ENCODE data around the gene S100A3. TPM values are rescaled to one million over a fixed set of nuclear protein-coding genes. Genes with fewer than 3 reads are reported as not detected.
A peak's percentile ranks its signal among the peaks of the same experiment; 100 is the strongest.

The S100A3 gene
- total and polyA plus RNA-seq, 4 donors, result 3.0 to 8.0 (median 6.0) TPM

GRCh38 chr1:153537376-153537730 is 11.7 kb downstream of the S100A3 start:
- no peak for DNase-seq

GRCh38 chr1:153536671-153537375 is 12.2 kb downstream of the S100A3 start:
- TF ChIP-seq, protein P1, sequence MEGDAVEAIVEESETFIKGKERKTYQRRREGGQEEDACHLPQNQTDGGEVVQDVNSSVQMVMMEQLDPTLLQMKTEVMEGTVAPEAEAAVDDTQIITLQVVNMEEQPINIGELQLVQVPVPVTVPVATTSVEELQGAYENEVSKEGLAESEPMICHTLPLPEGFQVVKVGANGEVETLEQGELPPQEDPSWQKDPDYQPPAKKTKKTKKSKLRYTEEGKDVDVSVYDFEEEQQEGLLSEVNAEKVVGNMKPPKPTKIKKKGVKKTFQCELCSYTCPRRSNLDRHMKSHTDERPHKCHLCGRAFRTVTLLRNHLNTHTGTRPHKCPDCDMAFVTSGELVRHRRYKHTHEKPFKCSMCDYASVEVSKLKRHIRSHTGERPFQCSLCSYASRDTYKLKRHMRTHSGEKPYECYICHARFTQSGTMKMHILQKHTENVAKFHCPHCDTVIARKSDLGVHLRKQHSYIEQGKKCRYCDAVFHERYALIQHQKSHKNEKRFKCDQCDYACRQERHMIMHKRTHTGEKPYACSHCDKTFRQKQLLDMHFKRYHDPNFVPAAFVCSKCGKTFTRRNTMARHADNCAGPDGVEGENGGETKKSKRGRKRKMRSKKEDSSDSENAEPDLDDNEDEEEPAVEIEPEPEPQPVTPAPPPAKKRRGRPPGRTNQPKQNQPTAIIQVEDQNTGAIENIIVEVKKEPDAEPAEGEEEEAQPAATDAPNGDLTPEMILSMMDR (IDR thresholded peaks at IDR 0.05; ENCODE audit: control extremely low read depth, extremely low read depth), result no peak
- H3K9ac ChIP-seq (ENCODE audit: insufficient read depth in 1 of 2, low read length in 2 of 2), result peak overlapping the region in 1 of 2 donors; percentile 87
- no peaks in the 10 kb centered on the region for H3K9me3 ChIP-seq (ENCODE audit: control insufficient read depth in 4 of 4, insufficient read depth in 3 of 4, low read length in 3 of 4)
- H3K4me3 ChIP-seq, result no peak overlapping the region
- H3K36me3 ChIP-seq (ENCODE audit: control insufficient read depth in 4 of 4, insufficient read depth in 4 of 4, low read length in 4 of 4), result peaks cover 0 to 3% (median 0%) of the 10 kb centered on the region in 4 donors
- no peak for DNase-seq
- peak overlapping the region in 1 of 2 donors; percentile 99 for H3K27ac ChIP-seq (ENCODE audit: low read depth in 1 of 2, low read length in 1 of 2)
- 62 to 70% methylated on average over 9 of the region's 9 CpGs for WGBS, 2 donors
- H3K4me1 ChIP-seq (ENCODE audit: control insufficient read depth in 5 of 5, insufficient read depth in 5 of 5, low read length in 5 of 5), result peaks cover 0 to 32% (median 16%) of the 10 kb centered on the region in 5 donors
- ATAC-seq (ENCODE audit: insufficient read depth, low FRiP score), result peak; percentile 17
- H3K27me3 ChIP-seq (ENCODE audit: control insufficient read depth in 3 of 3, insufficient read depth in 3 of 3, low read length in 2 of 3), result no peaks in the 10 kb centered on the region

More at GRCh38 chr1:153537376-153537730, 11.7 kb downstream of the S100A3 start:
- peaks cover 0 to 32% (median 18%) of the 10 kb centered on the region in 5 donors for H3K4me1 ChIP-seq (ENCODE audit: control insufficient read depth in 5 of 5, insufficient read depth in 5 of 5, low read length in 5 of 5)
- 95 to 100% methylated on average over 6 of the region's 6 CpGs for WGBS, 2 donors
- H3K36me3 ChIP-seq (ENCODE audit: control insufficient read depth in 4 of 4, insufficient read depth in 4 of 4, low read length in 4 of 4), result peaks cover 0 to 3% (median 0%) of the 10 kb centered on the region in 4 donors
- H3K27me3 ChIP-seq (ENCODE audit: control insufficient read depth in 3 of 3, insufficient read depth in 3 of 3, low read length in 2 of 3), result no peaks in the 10 kb centered on the region
- TF ChIP-seq, protein P1 (IDR thresholded peaks at IDR 0.05; ENCODE audit: control extremely low read depth, extremely low read depth), result no peak
- no peak overlapping the region for H3K9ac ChIP-seq (ENCODE audit: insufficient read depth in 1 of 2, low read length in 2 of 2)
- ATAC-seq (ENCODE audit: insufficient read depth, low FRiP score), result no peak
- no peaks in the 10 kb centered on the region for H3K9me3 ChIP-seq (ENCODE audit: control insufficient read depth in 4 of 4, insufficient read depth in 3 of 4, low read length in 3 of 4)
- H3K27ac ChIP-seq (ENCODE audit: low read depth in 1 of 2, low read length in 1 of 2), result peak overlapping the region in 1 of 2 donors; percentile 99
- H3K4me3 ChIP-seq, result no peak overlapping the region

GRCh38 chr1:153536012-153536670 is 12.9 kb downstream of the S100A3 start:
- TF ChIP-seq, protein P1 (IDR thresholded peaks at IDR 0.05; ENCODE audit: control extremely low read depth, extremely low read depth), result no peak
- WGBS, 2 donors, result 1% methylated on average over 32 to 38 of the region's 38 CpGs
- H3K4me1 ChIP-seq (ENCODE audit: control insufficient read depth in 5 of 5, insufficient read depth in 5 of 5, low read length in 5 of 5), result peaks cover 0 to 32% (median 16%) of the 10 kb centered on the region in 5 donors

More at GRCh38 chr1:153536012-153536670, 12.9 kb downstream of the S100A3 start:
- Histone ChIP-seq H3K4me3 (peak overlapping the region; percentile 87), H3K9ac (ENCODE audit: insufficient read depth in 1 of 2, low read length in 2 of 2) (peak overlapping the region in 1 of 2 donors; percentile 87), H3K9me3 (ENCODE audit: control insufficient read depth in 4 of 4, insufficient read depth in 3 of 4, low read length in 3 of 4) (no peaks in the 10 kb centered on the region), H3K27me3 (ENCODE audit: control insufficient read depth in 3 of 3, insufficient read depth in 3 of 3, low read length in 2 of 3) (no peaks in the 10 kb centered on the region), H3K27ac (ENCODE audit: low read depth in 1 of 2, low read length in 1 of 2) (peak overlapping the region; percentile 88 to 99), H3K36me3 (ENCODE audit: control insufficient read depth in 4 of 4, insufficient read depth in 4 of 4, low read length in 4 of 4) (peaks cover 0 to 3% (median 0%) of the 10 kb centered on the region in 4 donors)
- ATAC-seq (ENCODE audit: insufficient read depth, low FRiP score) (peak; percentile 74), DNase-seq (peak; percentile 83 to 86 (median 84))

All from lung (tissue), 12 donors.